ENCODE results near the gene APBB2.

The APBB2 gene

GRCh38 chr4:41135801-41136200, 78.5 kb downstream of the APBB2 start:
- no peak overlapping the region for H2AK5ac ChIP-seq (ENCODE audit: low read length, severe bottlenecking)
- H3K4me2 ChIP-seq (ENCODE audit: low read length, poor library complexity, severe bottlenecking) = no peak overlapping the region
- no peak overlapping the region for H2BK120ac ChIP-seq (ENCODE audit: low read depth, low read length)
- H4K91ac ChIP-seq (ENCODE audit: low read length) = no peak overlapping the region
- no peak overlapping the region for H3K9ac ChIP-seq (ENCODE audit: low read length)
- H3K4me3 ChIP-seq (ENCODE audit: insufficient read depth in 1 of 2, low read depth in 1 of 2, low read length in 2 of 2) = no peak overlapping the region
- H2AFZ ChIP-seq (ENCODE audit: low read depth, low read length) = no peak overlapping the region
- H4K8ac ChIP-seq (ENCODE audit: low read length) = no peak overlapping the region
- H3K9me3 ChIP-seq (ENCODE audit: control insufficient read depth, low read length) = no peaks in the 10 kb centered on the region
- H3K79me1 ChIP-seq (replicated peaks; ENCODE audit: low read length, poor library complexity, severe bottlenecking) = peaks cover 18% of the 10 kb centered on the region
- peaks cover 4% of the 10 kb centered on the region for H3K4me1 ChIP-seq (ENCODE audit: control insufficient read depth, insufficient read depth, low read depth, low read length)
- no peak overlapping the region for H2BK5ac ChIP-seq (ENCODE audit: low read depth, low read length, poor library complexity, severe bottlenecking)
- WGBS = 50% methylated on average over 1 of the region's 2 CpGs
- H3K18ac ChIP-seq (ENCODE audit: low read depth in 1 of 2, low read length in 2 of 2) = no peak overlapping the region
- H3K23ac ChIP-seq (ENCODE audit: low read length in 2 of 2) = no peak overlapping the region
- no peak overlapping the region for H3K27ac ChIP-seq (ENCODE audit: low read length, poor library complexity, severe bottlenecking)
- H2BK12ac ChIP-seq (ENCODE audit: low read length in 2 of 2) = no peak overlapping the region
- no peak overlapping the region for H3K14ac ChIP-seq (ENCODE audit: low read length in 2 of 2)
- H2BK15ac ChIP-seq (ENCODE audit: low read depth, poor library complexity, severe bottlenecking) = no peak overlapping the region
- no peak overlapping the region for H3K4ac ChIP-seq (ENCODE audit: low read depth in 1 of 2, low read length in 2 of 2)
- no peaks in the 10 kb centered on the region for H3K27me3 ChIP-seq (ENCODE audit: control insufficient read depth in 1 of 2, insufficient read depth in 1 of 2, low read length in 2 of 2)
- no peaks in the 10 kb centered on the region for H3K36me3 ChIP-seq (ENCODE audit: control insufficient read depth in 1 of 2, insufficient read depth in 2 of 2, low read depth in 1 of 2, low read length in 2 of 2)
- DNase-seq = no peak

GRCh38 chr4:41134581-41134980, 79.8 kb downstream of the APBB2 start:
- no peak overlapping the region for H3K4ac ChIP-seq (ENCODE audit: low read depth in 1 of 2, low read length in 2 of 2)
- no peak overlapping the region for H2AFZ ChIP-seq (ENCODE audit: low read depth, low read length)
- H2BK120ac ChIP-seq (ENCODE audit: low read depth, low read length) = no peak overlapping the region
- peaks cover 25% of the 10 kb centered on the region for H3K79me1 ChIP-seq (replicated peaks; ENCODE audit: low read length, poor library complexity, severe bottlenecking)
- H3K4me1 ChIP-seq (ENCODE audit: control insufficient read depth, insufficient read depth, low read depth, low read length) = peaks cover 4% of the 10 kb centered on the region
- no peak overlapping the region for H3K4me2 ChIP-seq (ENCODE audit: low read length, poor library complexity, severe bottlenecking)
- no peak overlapping the region for H3K9ac ChIP-seq (ENCODE audit: low read length)
- no peak overlapping the region for H3K4me3 ChIP-seq (ENCODE audit: insufficient read depth in 1 of 2, low read depth in 1 of 2, low read length in 2 of 2)
- H2BK5ac ChIP-seq (ENCODE audit: low read depth, low read length, poor library complexity, severe bottlenecking) = no peak overlapping the region
- no peak overlapping the region for H3K27ac ChIP-seq (ENCODE audit: low read length, poor library complexity, severe bottlenecking)
- H2AK5ac ChIP-seq (ENCODE audit: low read length, severe bottlenecking) = no peak overlapping the region
- H3K23ac ChIP-seq (ENCODE audit: low read length in 2 of 2) = no peak overlapping the region
- H3K27me3 ChIP-seq (ENCODE audit: control insufficient read depth in 1 of 2, insufficient read depth in 1 of 2, low read length in 2 of 2) = no peaks in the 10 kb centered on the region
- no peak overlapping the region for H2BK15ac ChIP-seq (ENCODE audit: low read depth, poor library complexity, severe bottlenecking)
- H4K91ac ChIP-seq (ENCODE audit: low read length) = no peak overlapping the region
- no peak overlapping the region for H3K14ac ChIP-seq (ENCODE audit: low read length in 2 of 2)
- no peak overlapping the region for H4K8ac ChIP-seq (ENCODE audit: low read length)
- H3K9me3 ChIP-seq (ENCODE audit: control insufficient read depth, low read length) = no peaks in the 10 kb centered on the region
- no peak overlapping the region for H2BK12ac ChIP-seq (ENCODE audit: low read length in 2 of 2)
- DNase-seq = no peak
- no peaks in the 10 kb centered on the region for H3K36me3 ChIP-seq (ENCODE audit: control insufficient read depth in 1 of 2, insufficient read depth in 2 of 2, low read depth in 1 of 2, low read length in 2 of 2)
- WGBS = 82% methylated on average over 2 of the region's 2 CpGs
- H3K18ac ChIP-seq (ENCODE audit: low read depth in 1 of 2, low read length in 2 of 2) = no peak overlapping the region

DNA sequence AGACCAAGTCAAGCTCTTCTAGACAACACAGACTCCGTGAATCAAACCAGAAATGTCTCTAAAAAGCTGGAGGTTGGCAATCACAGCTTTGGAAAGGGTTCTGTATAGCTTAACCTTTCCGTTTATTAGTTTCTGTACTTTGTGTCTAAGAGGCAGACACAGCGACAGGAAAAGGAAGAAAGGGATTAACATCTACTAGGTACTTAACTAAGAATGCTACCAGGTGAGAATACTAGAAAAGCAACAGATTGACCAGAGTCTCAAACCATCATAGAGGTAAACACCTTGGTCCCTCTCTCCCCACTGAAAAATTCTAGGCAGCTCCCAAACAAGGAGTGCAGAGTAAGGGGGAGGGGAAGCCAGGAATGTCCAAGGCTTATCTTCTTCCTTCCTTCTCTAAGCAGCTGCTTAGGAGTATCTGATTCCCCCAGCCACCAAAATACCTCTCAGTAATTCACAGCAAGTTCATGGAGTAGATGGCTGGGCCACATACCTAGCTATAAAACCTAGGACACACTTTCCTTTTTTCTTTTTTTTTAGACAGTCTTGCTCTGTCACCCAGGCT, 80.8 kb downstream of the APBB2 start:
- no peak overlapping the region for H2AFZ ChIP-seq (ENCODE audit: low read depth, low read length)
- H3K27ac ChIP-seq (ENCODE audit: low read length, poor library complexity, severe bottlenecking) = no peak overlapping the region
- WGBS = 0% methylated on average over 1 of the region's 3 CpGs
- no peak overlapping the region for H3K4ac ChIP-seq (ENCODE audit: low read depth in 1 of 2, low read length in 2 of 2)
- no peak overlapping the region for H2BK15ac ChIP-seq (ENCODE audit: low read depth, poor library complexity, severe bottlenecking)
- peaks cover 34% of the 10 kb centered on the region for H3K79me1 ChIP-seq (replicated peaks; ENCODE audit: low read length, poor library complexity, severe bottlenecking)
- no peak for DNase-seq
- no peaks in the 10 kb centered on the region for H3K36me3 ChIP-seq (ENCODE audit: control insufficient read depth in 1 of 2, insufficient read depth in 2 of 2, low read depth in 1 of 2, low read length in 2 of 2)
- no peaks in the 10 kb centered on the region for H3K27me3 ChIP-seq (ENCODE audit: control insufficient read depth in 1 of 2, insufficient read depth in 1 of 2, low read length in 2 of 2)
- no peak overlapping the region for H2BK5ac ChIP-seq (ENCODE audit: low read depth, low read length, poor library complexity, severe bottlenecking)
- H3K4me2 ChIP-seq (ENCODE audit: low read length, poor library complexity, severe bottlenecking) = no peak overlapping the region
- no peak overlapping the region for H3K14ac ChIP-seq (ENCODE audit: low read length in 2 of 2)
- no peak overlapping the region for H4K8ac ChIP-seq (ENCODE audit: low read length)
- H3K18ac ChIP-seq (ENCODE audit: low read depth in 1 of 2, low read length in 2 of 2) = peak overlapping the region in 1 of 2 experiments; percentile 62
- H3K23ac ChIP-seq (ENCODE audit: low read length in 2 of 2) = no peak overlapping the region
- H3K4me1 ChIP-seq (ENCODE audit: control insufficient read depth, insufficient read depth, low read depth, low read length) = peaks cover 6% of the 10 kb centered on the region
- H4K91ac ChIP-seq (ENCODE audit: low read length) = no peak overlapping the region
- peak overlapping the region; percentile 84 for H2AK5ac ChIP-seq (ENCODE audit: low read length, severe bottlenecking)
- H3K4me3 ChIP-seq (ENCODE audit: insufficient read depth in 1 of 2, low read depth in 1 of 2, low read length in 2 of 2) = no peak overlapping the region
- no peak overlapping the region for H3K9ac ChIP-seq (ENCODE audit: low read length)
- H2BK12ac ChIP-seq (ENCODE audit: low read length in 2 of 2) = no peak overlapping the region
- H3K9me3 ChIP-seq (ENCODE audit: control insufficient read depth, low read length) = no peaks in the 10 kb centered on the region
- peak overlapping the region; percentile 34 for H2BK120ac ChIP-seq (ENCODE audit: low read depth, low read length)

DNA sequence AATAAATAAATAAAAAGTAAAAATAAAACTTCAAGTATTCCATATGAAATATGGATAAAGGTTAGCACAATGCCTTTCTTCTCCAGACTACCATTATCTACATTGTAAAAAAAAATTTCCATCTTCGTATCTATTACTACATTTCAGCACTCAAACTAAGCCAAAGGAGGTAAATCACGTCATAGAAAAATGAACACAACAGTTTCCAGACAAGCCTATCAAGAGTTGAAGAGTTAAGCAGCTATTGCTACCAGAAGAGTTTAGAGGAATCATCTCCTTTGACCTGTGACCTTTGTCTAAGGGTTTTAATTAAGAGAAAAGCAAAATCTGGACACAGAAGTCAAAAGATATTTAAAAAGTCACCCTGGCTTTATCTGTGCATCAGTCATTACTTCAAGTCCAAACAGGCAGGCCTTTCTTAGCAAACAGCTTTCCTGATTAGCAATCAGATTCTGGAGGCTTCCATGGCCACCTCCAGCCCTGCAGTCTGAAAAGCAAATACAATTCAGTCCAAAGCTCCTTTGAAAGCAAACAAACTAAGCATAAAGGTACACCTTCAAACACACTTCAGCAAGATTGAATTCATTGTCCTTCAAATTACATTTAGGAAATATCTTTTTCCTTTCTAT, 82.2 kb downstream of the APBB2 start:
- H3K18ac ChIP-seq (ENCODE audit: low read depth in 1 of 2, low read length in 2 of 2) = peak overlapping the region in 1 of 2 experiments; percentile 12
- no peak overlapping the region for H2BK5ac ChIP-seq (ENCODE audit: low read depth, low read length, poor library complexity, severe bottlenecking)
- H4K91ac ChIP-seq (ENCODE audit: low read length) = no peak overlapping the region
- H2BK12ac ChIP-seq (ENCODE audit: low read length in 2 of 2) = no peak overlapping the region
- H2AFZ ChIP-seq (ENCODE audit: low read depth, low read length) = no peak overlapping the region
- H2BK120ac ChIP-seq (ENCODE audit: low read depth, low read length) = no peak overlapping the region
- no peak overlapping the region for H3K4ac ChIP-seq (ENCODE audit: low read depth in 1 of 2, low read length in 2 of 2)
- H3K36me3 ChIP-seq (ENCODE audit: control insufficient read depth in 1 of 2, insufficient read depth in 2 of 2, low read depth in 1 of 2, low read length in 2 of 2) = no peaks in the 10 kb centered on the region
- no peak overlapping the region for H3K4me2 ChIP-seq (ENCODE audit: low read length, poor library complexity, severe bottlenecking)
- no peak overlapping the region for H3K27ac ChIP-seq (ENCODE audit: low read length, poor library complexity, severe bottlenecking)
- H3K9ac ChIP-seq (ENCODE audit: low read length) = no peak overlapping the region
- H3K4me1 ChIP-seq (ENCODE audit: control insufficient read depth, insufficient read depth, low read depth, low read length) = peaks cover 6% of the 10 kb centered on the region
- no peak overlapping the region for H4K8ac ChIP-seq (ENCODE audit: low read length)
- no peak overlapping the region for H2BK15ac ChIP-seq (ENCODE audit: low read depth, poor library complexity, severe bottlenecking)
- H3K4me3 ChIP-seq (ENCODE audit: insufficient read depth in 1 of 2, low read depth in 1 of 2, low read length in 2 of 2) = no peak overlapping the region
- no peak overlapping the region for H2AK5ac ChIP-seq (ENCODE audit: low read length, severe bottlenecking)
- no peak overlapping the region for H3K23ac ChIP-seq (ENCODE audit: low read length in 2 of 2)
- H3K14ac ChIP-seq (ENCODE audit: low read length in 2 of 2) = no peak overlapping the region
- no peaks in the 10 kb centered on the region for H3K9me3 ChIP-seq (ENCODE audit: control insufficient read depth, low read length)
- WGBS = 63% methylated on average over 2 of the region's 2 CpGs
- no peaks in the 10 kb centered on the region for H3K27me3 ChIP-seq (ENCODE audit: control insufficient read depth in 1 of 2, insufficient read depth in 1 of 2, low read length in 2 of 2)
- peaks cover 36% of the 10 kb centered on the region for H3K79me1 ChIP-seq (replicated peaks; ENCODE audit: low read length, poor library complexity, severe bottlenecking)
- DNase-seq = no peak

All from mesenchymal stem cell (in vitro differentiated cells and primary cell).